ENCODE data around the gene MORN5. TPM values are rescaled to one million over a fixed set of nuclear protein-coding genes. Genes with fewer than 3 reads are reported as not detected.
A peak's percentile ranks its signal among the peaks of the same experiment; 100 is the strongest.
"Not testable (repeated sequence)": the region's sequence is repeated elsewhere in the genome, so short reads cannot be mapped to it uniquely, and the experiment has no call there.

Gene MORN5
- total and polyA plus RNA-seq, 2 donors from 2014 or later = 1.6 to 5.6 TPM

DNA sequence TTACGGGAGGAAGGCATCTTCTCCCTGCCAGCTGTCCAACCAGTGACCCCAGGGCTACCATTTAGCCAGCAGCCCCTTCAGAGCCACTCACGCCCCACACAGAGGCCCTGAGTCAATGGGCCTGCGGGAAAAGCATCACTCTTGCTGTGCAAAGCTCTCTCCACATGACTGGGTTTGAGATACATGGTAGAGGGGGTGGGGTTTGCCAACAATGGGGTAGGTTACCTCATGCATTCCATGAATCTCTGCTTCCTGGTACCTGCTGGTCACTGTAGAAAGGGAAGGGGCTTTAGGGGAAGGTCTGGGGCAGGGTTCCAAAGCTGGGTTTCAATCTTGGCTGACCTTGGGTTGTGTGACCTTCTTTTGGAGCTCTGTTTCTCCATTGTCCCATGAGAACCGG lies 43.7 kb upstream of the MORN5 start:
- no peaks in the 10 kb centered on the region for H3K9me3 ChIP-seq (ENCODE audit: control insufficient read depth in 2 of 3, insufficient read depth in 1 of 3, low read length in 3 of 3)
- no peak overlapping the region for H3K9ac ChIP-seq (ENCODE audit: low read length in 3 of 3)
- H3K4me3 ChIP-seq (ENCODE audit: low read length in 3 of 3) = no peak overlapping the region
- intact Hi-C loops (cut with DNase I) = no loop called here
- no peaks in the 10 kb centered on the region for H3K4me1 ChIP-seq (ENCODE audit: control insufficient read depth in 2 of 3, insufficient read depth in 2 of 3, low read depth in 1 of 3, low read length in 3 of 3)
- no peaks in the 10 kb centered on the region for H3K27me3 ChIP-seq (ENCODE audit: control insufficient read depth, insufficient read depth, low read length)
- H3K36me3 ChIP-seq (ENCODE audit: control insufficient read depth in 2 of 3, insufficient read depth in 3 of 3, low read length in 3 of 3) = no peaks in the 10 kb centered on the region
- no peak overlapping the region for H3K27ac ChIP-seq (ENCODE audit: low read depth in 2 of 2, low read length in 2 of 2)
- DNase-seq (peak in 3 of 5 donors; percentile 2 to 56 (median 40)), FAIRE-seq (no peak)
- TF ChIP-seq, protein P1, sequence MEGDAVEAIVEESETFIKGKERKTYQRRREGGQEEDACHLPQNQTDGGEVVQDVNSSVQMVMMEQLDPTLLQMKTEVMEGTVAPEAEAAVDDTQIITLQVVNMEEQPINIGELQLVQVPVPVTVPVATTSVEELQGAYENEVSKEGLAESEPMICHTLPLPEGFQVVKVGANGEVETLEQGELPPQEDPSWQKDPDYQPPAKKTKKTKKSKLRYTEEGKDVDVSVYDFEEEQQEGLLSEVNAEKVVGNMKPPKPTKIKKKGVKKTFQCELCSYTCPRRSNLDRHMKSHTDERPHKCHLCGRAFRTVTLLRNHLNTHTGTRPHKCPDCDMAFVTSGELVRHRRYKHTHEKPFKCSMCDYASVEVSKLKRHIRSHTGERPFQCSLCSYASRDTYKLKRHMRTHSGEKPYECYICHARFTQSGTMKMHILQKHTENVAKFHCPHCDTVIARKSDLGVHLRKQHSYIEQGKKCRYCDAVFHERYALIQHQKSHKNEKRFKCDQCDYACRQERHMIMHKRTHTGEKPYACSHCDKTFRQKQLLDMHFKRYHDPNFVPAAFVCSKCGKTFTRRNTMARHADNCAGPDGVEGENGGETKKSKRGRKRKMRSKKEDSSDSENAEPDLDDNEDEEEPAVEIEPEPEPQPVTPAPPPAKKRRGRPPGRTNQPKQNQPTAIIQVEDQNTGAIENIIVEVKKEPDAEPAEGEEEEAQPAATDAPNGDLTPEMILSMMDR (IDR thresholded peaks at IDR 0.05; ENCODE audit: borderline replicate concordance, extremely low read depth, insufficient read depth) = no peak

DNA sequence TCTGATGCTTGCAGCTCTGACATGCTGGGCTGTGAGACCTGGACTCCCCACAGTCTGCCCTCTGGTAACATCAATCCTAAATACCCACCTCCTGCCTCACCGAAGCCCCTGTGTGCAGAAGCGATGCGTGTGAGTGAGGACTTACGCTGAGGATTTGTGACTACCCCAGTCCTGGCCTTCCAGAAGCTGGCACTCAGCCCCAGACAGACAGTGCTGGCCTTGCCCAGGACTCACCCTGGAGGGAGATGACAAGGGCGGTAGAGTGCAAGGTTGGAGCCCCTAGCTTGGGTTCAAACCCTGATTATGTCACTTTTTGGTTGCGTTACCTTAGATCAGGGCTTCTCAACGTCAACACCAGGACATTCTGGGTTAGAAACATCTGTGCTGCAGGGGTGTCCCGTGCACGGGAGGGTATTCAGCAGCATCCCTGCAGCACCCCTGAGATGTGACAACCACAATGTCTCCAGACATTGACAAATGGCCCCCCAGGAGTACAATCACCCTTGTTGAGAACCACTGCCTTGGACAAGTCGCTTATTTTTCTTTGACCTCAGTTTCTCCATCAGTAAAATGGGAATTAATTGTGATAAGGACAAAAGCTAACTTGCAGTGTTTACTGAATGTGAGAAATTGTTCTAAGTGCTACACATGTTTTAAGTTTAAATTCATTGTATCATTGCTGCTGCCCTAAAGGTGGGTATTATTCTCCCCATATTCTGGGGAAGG lies 43.1 kb upstream of the MORN5 start:
- TF ChIP-seq, protein P1 (IDR thresholded peaks at IDR 0.05; ENCODE audit: borderline replicate concordance, extremely low read depth, insufficient read depth) = no peak
- Histone ChIP-seq H3K27me3 (ENCODE audit: control insufficient read depth, insufficient read depth, low read length) (no peaks in the 10 kb centered on the region), H3K4me1 (ENCODE audit: control insufficient read depth in 2 of 3, insufficient read depth in 2 of 3, low read depth in 1 of 3, low read length in 3 of 3) (no peaks in the 10 kb centered on the region), H3K4me3 (ENCODE audit: low read length in 3 of 3) (no peak overlapping the region), H3K27ac (ENCODE audit: low read depth in 2 of 2, low read length in 2 of 2) (no peak overlapping the region), H3K9ac (ENCODE audit: low read length in 3 of 3) (no peak overlapping the region), H3K36me3 (ENCODE audit: control insufficient read depth in 2 of 3, insufficient read depth in 3 of 3, low read length in 3 of 3) (no peaks in the 10 kb centered on the region), H3K9me3 (ENCODE audit: control insufficient read depth in 2 of 3, insufficient read depth in 1 of 3, low read length in 3 of 3) (no peaks in the 10 kb centered on the region)
- intact Hi-C loops (cut with DNase I) = no loop called here
- FAIRE-seq (no peak), DNase-seq (no peak)

DNA sequence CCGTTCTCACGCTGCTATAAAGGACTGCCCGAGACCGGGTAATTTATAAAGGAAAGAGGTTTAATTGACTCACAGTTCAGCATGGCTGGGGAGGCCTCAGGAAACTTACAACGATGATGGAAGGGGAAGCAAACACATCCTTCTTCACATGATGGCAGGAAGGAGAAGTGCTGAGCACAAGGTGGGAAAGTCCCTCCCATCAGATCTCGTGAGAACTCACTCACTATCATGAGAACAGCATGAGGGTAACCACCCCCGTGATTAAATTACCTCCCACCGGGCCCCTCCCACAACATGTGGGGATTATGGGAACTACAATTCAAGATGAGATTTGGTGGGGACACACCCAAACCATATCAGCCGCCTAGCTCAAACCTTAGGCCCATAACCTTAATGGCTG lies 42.5 kb upstream of the MORN5 start:
- H3K4me1 ChIP-seq (ENCODE audit: control insufficient read depth in 2 of 3, insufficient read depth in 2 of 3, low read depth in 1 of 3, low read length in 3 of 3); H3K27me3 ChIP-seq (ENCODE audit: control insufficient read depth, insufficient read depth, low read length); FAIRE-seq; intact Hi-C loops (cut with DNase I); H3K9me3 ChIP-seq (ENCODE audit: control insufficient read depth in 2 of 3, insufficient read depth in 1 of 3, low read length in 3 of 3); H3K9ac ChIP-seq (ENCODE audit: low read length in 3 of 3); H3K36me3 ChIP-seq (ENCODE audit: control insufficient read depth in 2 of 3, insufficient read depth in 3 of 3, low read length in 3 of 3); DNase-seq; H3K27ac ChIP-seq (ENCODE audit: low read depth in 2 of 2, low read length in 2 of 2); H3K4me3 ChIP-seq (ENCODE audit: low read length in 3 of 3): not testable (repeated sequence)

DNA sequence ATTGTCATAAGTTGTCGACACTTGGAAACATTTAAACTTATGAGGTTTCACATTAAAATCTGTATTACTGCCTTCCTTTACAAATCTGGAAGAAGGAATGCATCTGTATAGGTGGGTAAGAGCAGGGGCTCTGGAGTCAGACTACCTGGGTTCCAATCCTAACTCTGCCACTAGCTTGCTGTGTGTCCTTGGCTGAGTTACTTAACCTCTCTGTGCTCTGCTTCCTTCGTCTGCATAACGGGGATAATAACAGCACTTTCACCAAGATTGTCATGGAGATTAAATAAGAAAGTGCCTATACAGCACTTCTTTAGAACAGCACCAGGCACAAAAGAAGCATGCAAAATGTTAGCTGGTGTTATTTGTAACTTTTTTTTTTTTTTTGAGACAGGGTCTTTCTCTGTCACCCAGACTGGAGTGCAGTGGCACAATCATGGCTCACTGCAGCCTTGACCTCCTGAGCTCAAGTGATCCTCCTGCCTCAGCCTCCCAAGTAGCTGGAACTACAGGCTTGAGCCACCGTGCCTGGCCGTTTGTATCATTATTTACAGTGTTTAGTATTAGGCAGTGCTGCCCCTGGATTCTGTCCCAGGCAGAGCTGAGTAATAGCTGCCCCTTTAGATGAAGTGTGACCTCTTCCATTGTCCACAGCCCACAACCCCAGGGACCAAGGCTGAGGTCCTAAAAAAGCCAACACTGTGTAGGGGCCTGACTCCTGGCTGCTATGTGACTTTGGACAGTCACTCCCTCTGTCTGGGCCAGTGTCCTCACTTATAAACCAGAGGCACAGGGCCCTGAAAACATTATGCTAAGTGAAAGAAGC lies 41.2 kb upstream of the MORN5 start:
- H3K36me3 ChIP-seq (ENCODE audit: control insufficient read depth in 2 of 3, insufficient read depth in 3 of 3, low read length in 3 of 3) = no peaks in the 10 kb centered on the region
- H3K4me3 ChIP-seq (ENCODE audit: low read length in 3 of 3) = no peak overlapping the region
- no peak overlapping the region for H3K27ac ChIP-seq (ENCODE audit: low read depth in 2 of 2, low read length in 2 of 2)
- intact Hi-C loops (cut with DNase I) = no loop called here
- DNase-seq (no peak), FAIRE-seq (no peak)
- no peaks in the 10 kb centered on the region for H3K9me3 ChIP-seq (ENCODE audit: control insufficient read depth in 2 of 3, insufficient read depth in 1 of 3, low read length in 3 of 3)
- no peaks in the 10 kb centered on the region for H3K27me3 ChIP-seq (ENCODE audit: control insufficient read depth, insufficient read depth, low read length)
- no peak overlapping the region for H3K9ac ChIP-seq (ENCODE audit: low read length in 3 of 3)
- TF ChIP-seq, protein P1 (IDR thresholded peaks at IDR 0.05; ENCODE audit: borderline replicate concordance, extremely low read depth, insufficient read depth) = no peak
- no peaks in the 10 kb centered on the region for H3K4me1 ChIP-seq (ENCODE audit: control insufficient read depth in 2 of 3, insufficient read depth in 2 of 3, low read depth in 1 of 3, low read length in 3 of 3)

All from kidney (tissue), 14 donors.